ENCODE data around the gene SULT2A1. TPM values are rescaled to one million over a fixed set of nuclear protein-coding genes. Genes with fewer than 3 reads are reported as not detected.
"Not testable (repeated sequence)": the region's sequence is repeated elsewhere in the genome, so short reads cannot be mapped to it uniquely, and the experiment has no call there.

SULT2A1 gene
- under 1 TPM in 2 of 3 donors, not detected in 1; 0.10 to 0.33 TPM for polyA plus RNA-seq (ENCODE audit: insufficient read length in 3 of 3)

GRCh38 chr19:47886010-47886559 is at the start of gene SULT2A1:
Gene SULT2A1, minus strand, starts transcription at chr19:47886315. Its CDS starts 58 bp downstream, at chr19:47886257.
- no peak for DNase-seq (ENCODE audit: low read depth in 3 of 3, low spot score in 2 of 3)

DNA sequence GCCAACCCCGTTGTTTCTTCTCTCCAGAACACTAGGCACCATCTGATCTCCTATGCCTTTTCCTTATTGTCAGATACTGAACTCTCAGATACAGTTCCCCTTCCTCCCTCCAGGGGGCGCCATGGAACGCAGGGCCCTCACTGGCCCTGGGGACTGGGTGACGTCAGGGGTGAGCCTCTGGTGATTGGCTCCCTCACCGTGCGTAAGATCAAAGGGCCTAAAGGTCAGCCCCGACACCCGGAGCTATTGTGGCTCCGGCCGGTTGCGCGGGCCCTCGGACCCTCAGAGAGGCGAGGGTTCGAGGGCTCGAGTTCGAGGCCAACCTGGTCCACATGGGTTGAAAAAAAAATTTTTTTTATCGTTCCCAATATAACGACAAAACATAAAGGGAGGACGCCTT is 42.5 kb upstream of the SULT2A1 start:
- not testable (repeated sequence) for DNase-seq (ENCODE audit: low read depth in 3 of 3, low spot score in 2 of 3)

GRCh38 chr19:47920107-47920506 is 34.0 kb upstream of the SULT2A1 start:
- DNase-seq (ENCODE audit: low read depth in 3 of 3, low spot score in 2 of 3), result not testable (repeated sequence)

DNA sequence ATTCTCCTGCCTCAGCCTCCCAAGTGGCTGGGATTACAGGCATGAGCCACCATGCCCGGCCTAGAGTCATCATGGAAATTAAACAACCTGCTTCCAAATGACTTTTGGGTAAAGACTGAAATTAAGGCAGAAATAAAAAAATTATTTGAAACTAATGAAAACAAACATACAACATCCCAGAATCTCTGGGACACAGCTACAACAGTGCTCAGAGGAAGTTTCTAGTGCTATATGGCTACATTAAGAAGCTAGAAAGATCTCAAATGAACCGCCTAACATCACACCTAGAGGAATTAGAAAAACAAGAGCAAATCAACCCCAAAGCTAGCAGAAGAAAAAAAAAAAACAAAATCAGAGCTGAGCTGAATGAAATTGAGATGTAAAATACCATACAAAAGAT is 24.1 kb upstream of the SULT2A1 start:
- not testable (repeated sequence) for DNase-seq (ENCODE audit: low read depth in 3 of 3, low spot score in 2 of 3)

DNA sequence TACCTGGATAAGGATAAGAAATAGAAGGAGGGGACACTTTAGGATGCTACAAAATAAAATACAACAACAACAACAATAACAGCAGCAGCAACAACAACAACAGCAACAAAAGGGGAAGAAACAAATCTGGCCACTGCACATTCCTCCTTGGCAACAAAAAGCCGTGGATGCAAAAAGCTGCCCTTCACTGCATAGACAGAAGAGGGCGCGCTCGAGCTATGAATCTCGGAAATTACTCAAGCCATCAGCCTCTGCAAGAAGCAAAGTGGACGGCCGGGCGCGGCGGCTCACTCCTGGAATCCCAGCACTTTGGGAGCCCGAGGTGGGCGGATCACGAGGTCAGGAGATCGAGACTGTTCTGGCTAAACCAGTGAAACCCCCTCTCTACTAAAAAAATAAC is 23.2 kb upstream of the SULT2A1 start:
- DNase-seq (ENCODE audit: low read depth in 3 of 3, low spot score in 2 of 3), result not testable (repeated sequence)

DNA sequence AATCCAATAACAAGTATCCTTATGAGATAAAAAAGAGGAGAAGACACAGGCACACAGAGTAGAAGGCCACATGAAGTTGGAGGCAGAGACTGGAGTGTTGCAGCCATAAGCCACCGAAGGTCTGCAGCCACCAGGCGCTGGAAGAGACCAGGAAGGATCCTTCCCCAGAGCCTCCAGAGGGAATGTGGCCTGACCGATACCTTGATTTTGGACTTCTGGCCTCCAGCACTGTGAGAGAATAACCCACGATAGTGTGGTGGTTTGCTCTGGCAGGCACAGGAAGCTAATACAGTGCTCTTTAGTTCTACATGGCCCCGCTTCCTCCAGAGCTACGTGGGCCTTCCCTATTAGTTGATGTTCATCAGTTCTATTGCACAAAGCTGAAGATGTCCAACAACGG is 15.3 kb upstream of the SULT2A1 start:
- no peak for DNase-seq (ENCODE audit: low read depth in 3 of 3, low spot score in 2 of 3)

DNA sequence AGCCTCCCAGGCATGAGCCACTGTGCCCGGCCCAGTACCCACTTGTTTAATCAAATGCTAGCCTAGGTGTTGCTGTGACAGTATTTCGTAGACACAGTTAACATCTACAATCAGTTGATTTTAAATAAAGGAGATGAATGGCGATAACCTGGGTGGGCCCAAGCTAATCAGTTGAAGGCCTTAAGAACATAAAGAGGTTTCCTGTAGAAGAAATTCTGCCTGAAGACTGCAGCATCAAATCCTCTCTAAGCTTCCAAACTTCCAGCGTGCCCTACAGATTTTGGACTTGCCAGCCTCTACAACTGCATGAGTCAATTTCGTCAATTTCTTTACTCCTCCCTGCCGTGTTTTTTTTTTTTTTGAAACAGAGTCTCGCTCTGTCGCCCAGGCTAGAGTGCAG is 13.2 kb upstream of the SULT2A1 start:
- DNase-seq (ENCODE audit: low read depth in 3 of 3, low spot score in 2 of 3), result no peak

- DNase-seq (ENCODE audit: low read depth in 3 of 3, low spot score in 2 of 3), result no peak
Measured at GRCh38 chr19:47897861-47898260, 11.7 kb upstream of the SULT2A1 start.

GRCh38 chr19:47896773-47897172 is 10.7 kb upstream of the SULT2A1 start:
- DNase-seq (ENCODE audit: low read depth in 3 of 3, low spot score in 2 of 3), result no peak

DNA sequence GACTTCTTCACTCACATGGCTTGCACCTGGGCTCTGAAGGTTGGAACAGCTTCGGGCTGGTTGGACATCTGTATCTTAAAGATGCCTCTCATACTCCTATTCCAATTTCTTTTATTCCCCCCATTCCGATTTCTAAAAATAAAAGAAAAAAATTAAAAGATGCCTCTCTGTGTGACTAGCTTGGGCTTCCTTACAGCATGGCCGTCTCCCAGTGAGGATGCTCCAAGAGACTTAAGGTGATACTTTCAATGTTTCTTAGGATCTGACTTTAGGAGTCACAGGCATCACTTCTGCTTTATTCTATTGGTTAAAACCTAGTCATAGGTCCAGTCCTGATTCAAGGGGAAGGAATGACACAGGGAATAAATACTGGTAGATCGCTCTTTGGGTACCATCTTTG is 9.9 kb upstream of the SULT2A1 start:
- no peak for DNase-seq (ENCODE audit: low read depth in 3 of 3, low spot score in 2 of 3)

DNA sequence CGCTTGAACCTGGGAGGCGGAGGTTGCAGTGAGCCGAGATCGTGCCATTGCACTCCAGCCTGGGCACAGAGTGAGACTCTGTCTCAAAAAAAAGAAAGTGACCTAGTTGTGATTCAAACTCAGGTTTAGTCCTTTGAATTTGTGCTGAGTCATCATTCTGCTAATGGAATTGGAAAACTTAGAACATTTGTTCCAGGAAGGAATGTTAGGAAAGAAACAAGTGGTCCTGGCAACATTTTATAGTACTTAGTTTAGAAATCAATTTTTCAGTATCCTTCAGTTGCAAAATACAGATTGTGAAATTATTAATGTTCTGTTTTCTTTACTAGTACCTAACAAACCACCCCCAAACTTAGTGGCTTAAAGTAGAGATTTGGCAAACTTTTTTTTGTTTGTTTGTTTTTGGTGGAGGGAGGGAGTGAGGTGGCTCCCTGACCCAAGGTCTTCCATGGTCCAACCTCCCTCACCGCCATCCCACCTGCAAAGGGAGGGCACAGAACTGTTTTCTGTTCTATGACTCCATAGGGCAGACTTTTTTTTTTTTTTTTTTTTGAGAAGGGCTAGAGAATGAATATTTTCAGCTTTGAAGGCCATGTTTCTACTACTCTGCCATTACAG is 9.2 kb upstream of the SULT2A1 start:
- DNase-seq (ENCODE audit: low read depth in 3 of 3, low spot score in 2 of 3), result no peak

- DNase-seq (ENCODE audit: low read depth in 3 of 3, low spot score in 2 of 3), result peak in 1 of 3 donors; percentile 12
Measured at GRCh38 chr19:47891923-47892666, 6.0 kb upstream of the SULT2A1 start.

GRCh38 chr19:47891622-47891922 is 5.5 kb upstream of the SULT2A1 start:
- DNase-seq (ENCODE audit: low read depth in 3 of 3, low spot score in 2 of 3), result no peak

GRCh38 chr19:47890865-47891621 is 4.9 kb upstream of the SULT2A1 start:
- DNase-seq (ENCODE audit: low read depth in 3 of 3, low spot score in 2 of 3), result no peak

DNA sequence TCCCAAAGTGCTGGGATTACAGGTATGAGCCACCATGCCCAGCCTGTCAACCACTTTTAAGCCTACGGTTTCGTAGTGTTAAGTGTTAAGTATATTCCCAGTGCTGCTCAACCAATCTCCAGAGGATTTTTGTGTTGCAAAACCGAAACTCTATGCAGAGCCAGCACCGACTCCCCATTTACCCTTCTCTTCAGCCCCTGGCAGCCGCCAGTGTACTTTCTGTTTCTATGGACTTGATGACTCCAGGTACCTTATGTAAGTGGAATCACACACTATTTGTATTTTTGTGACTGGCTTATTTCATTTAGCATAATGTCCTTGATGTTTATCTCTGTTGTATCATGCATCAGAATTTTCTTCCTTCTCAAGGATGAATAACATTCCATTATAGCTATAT is 1.1 kb downstream of the SULT2A1 start:
- DNase-seq (ENCODE audit: low read depth in 3 of 3, low spot score in 2 of 3), result no peak

GRCh38 chr19:47882890-47883289 is 3.2 kb downstream of the SULT2A1 start:
- DNase-seq (ENCODE audit: low read depth in 3 of 3, low spot score in 2 of 3), result no peak

GRCh38 chr19:47881757-47882156 is 4.4 kb downstream of the SULT2A1 start:
- DNase-seq (ENCODE audit: low read depth in 3 of 3, low spot score in 2 of 3), result no peak

GRCh38 chr19:47879385-47879784 is 6.7 kb downstream of the SULT2A1 start:
- DNase-seq (ENCODE audit: low read depth in 3 of 3, low spot score in 2 of 3), result not testable (repeated sequence)

DNA sequence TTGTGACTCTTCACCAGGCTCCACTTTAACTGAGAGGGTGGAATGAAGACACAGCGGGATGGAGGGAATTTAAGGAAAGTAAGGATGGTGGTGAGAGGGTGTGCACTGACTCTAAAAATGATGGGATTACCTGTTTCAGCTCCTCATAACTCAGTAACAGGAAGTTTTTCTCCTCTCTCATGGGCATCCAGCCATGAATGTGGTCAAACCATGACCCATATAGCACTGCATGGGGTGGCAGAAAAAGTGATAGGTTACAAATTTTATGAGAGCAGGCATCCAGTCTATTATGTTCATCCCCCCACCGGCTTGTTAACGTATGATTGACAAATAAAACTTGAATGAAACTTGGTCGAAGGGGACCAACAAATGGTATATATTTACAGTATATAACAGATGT is 7.2 kb downstream of the SULT2A1 start:
- DNase-seq (ENCODE audit: low read depth in 3 of 3, low spot score in 2 of 3), result no peak

DNA sequence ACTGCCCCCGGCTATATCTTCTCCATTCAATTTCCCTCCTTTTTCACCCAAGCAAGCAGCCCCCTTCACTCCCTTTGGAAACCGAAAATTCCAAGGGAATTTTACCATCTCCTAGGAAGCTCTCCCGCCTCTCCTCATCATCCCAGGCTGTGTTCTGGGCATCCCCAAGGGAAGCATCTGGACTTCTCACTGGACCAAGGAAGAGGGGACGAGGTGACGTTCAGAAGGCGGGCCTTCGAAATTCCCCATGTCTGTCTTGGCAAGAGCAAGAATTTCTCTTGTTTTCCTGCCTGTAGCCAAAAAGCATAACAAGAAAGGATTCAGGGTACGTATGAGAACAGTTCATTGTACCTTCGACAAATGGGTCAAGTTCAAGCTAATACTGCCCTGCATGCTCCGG is 20.9 kb downstream of the SULT2A1 start:
- DNase-seq (ENCODE audit: low read depth in 3 of 3, low spot score in 2 of 3), result no peak

DNA sequence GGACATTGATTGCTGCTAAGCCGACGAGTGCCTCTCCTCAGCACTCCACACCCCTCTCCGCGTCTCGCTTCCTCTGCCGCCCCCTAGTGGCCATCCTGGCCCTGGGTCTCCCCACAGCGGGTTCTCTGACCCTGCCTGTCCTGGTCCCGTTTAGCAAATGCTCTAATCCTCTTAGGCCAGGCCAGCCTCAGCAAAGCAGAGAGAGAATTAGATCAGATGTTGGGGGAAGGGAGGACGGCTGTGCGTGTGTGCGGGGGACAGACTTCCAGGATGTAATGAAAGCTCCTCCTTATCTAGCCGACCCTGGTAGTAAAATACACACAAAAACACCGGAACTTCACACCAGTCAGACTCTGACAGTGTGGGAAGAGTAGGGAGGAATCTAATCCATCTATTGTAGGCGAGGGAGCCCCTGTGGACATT is 22.6 kb downstream of the SULT2A1 start:
- DNase-seq (ENCODE audit: low read depth in 3 of 3, low spot score in 2 of 3), result peak in 2 of 3 donors; percentile 44 to 65
